Bronchial epithelial cell (primary cell): ENCODE results near the gene CHST11. TPM values are rescaled to one million over a fixed set of nuclear protein-coding genes. Genes with fewer than 3 reads are reported as not detected.

Source experiments
- DNase-seq: peaks from one replicate; pipeline ENCODE4 v3.0.0-alpha.2; 2010; ENCODE audit warnings: low read depth
- FAIRE-seq: peaks from 2 replicates; lab custom pipeline; 2011; peaks lifted over from hg19 to GRCh38; lab: Jason Lieb, UNC
- H3K27me3 ChIP-seq: 2 replicates; pipeline ENCODE4 v1.5.1; 2011; ENCODE audit warnings: low read length; ENCODE audit not compliant: control insufficient read depth, insufficient read depth
- H3K36me3 ChIP-seq: 2 replicates; pipeline ENCODE4 v1.5.1; 2011; ENCODE audit warnings: low read length; ENCODE audit not compliant: control insufficient read depth, insufficient read depth
- H3K4me3 ChIP-seq: 2 replicates; pipeline ENCODE4 v1.5.1; 2011; ENCODE audit warnings: mild to moderate bottlenecking, low read depth, low read length, control low read depth
- total RNA-seq: library from RNA; depleted of rRNA; stranded (reverse); fragments of >200 nt; gene quantifications from 2 replicates; pipeline ENCODE4 v1.2.1, GENCODE V29; 2014
- TF ChIP-seq, protein P1 (sequence below): IDR thresholded peaks from 2 replicates; pipeline ENCODE4 v1.5.1; 2011; ENCODE audit warnings: mild to moderate bottlenecking, moderate library complexity, low read length, control low read depth, inconsistent platforms; ENCODE audit not compliant: insufficient read depth, severe bottlenecking

Gene CHST11
- total RNA-seq, 1 donor from 2014 or later, result 7.9 TPM

DNA sequence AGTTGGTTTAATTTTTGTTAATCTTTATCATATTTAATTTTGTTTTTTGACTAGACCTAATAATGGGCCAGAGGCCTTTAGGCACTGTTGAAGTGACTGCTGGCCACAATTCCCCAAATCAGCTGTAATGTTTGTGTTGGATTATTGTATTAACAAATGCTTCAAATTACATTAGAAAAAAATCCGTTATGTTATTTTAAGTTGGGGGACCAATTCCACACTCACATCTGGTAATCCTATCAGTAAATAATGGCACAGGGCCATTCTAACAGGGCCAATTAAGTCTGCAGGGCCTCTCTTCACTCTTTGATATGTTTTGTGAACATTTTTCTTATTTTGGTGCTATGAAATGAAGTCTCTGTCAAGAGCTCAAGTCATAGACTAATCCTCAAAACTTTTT, 39.6 kb downstream of the CHST11 start:
- no peaks in the 10 kb centered on the region for H3K27me3 ChIP-seq
- no peak for DNase-seq
- TF ChIP-seq, protein P1, sequence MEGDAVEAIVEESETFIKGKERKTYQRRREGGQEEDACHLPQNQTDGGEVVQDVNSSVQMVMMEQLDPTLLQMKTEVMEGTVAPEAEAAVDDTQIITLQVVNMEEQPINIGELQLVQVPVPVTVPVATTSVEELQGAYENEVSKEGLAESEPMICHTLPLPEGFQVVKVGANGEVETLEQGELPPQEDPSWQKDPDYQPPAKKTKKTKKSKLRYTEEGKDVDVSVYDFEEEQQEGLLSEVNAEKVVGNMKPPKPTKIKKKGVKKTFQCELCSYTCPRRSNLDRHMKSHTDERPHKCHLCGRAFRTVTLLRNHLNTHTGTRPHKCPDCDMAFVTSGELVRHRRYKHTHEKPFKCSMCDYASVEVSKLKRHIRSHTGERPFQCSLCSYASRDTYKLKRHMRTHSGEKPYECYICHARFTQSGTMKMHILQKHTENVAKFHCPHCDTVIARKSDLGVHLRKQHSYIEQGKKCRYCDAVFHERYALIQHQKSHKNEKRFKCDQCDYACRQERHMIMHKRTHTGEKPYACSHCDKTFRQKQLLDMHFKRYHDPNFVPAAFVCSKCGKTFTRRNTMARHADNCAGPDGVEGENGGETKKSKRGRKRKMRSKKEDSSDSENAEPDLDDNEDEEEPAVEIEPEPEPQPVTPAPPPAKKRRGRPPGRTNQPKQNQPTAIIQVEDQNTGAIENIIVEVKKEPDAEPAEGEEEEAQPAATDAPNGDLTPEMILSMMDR, result no peak
- H3K4me3 ChIP-seq, result no peak overlapping the region
- no peaks in the 10 kb centered on the region for H3K36me3 ChIP-seq
- no peak for FAIRE-seq

- no peak for DNase-seq
- FAIRE-seq, result no peak
- Histone ChIP-seq H3K27me3 (no peaks in the 10 kb centered on the region), H3K4me3 (no peak overlapping the region), H3K36me3 (no peaks in the 10 kb centered on the region)
- TF ChIP-seq, protein P1, result no peak
These were observed 41.6 kb downstream of the CHST11 start for GRCh38 chr12:104498211-104498801.

GRCh38 chr12:104499668-104500332, 43.1 kb downstream of the CHST11 start:
- no peaks in the 10 kb centered on the region for H3K27me3 ChIP-seq
- DNase-seq (no peak), FAIRE-seq (no peak)
- no peak overlapping the region for H3K4me3 ChIP-seq
- TF ChIP-seq, protein P1, result no peak
- no peaks in the 10 kb centered on the region for H3K36me3 ChIP-seq

DNA sequence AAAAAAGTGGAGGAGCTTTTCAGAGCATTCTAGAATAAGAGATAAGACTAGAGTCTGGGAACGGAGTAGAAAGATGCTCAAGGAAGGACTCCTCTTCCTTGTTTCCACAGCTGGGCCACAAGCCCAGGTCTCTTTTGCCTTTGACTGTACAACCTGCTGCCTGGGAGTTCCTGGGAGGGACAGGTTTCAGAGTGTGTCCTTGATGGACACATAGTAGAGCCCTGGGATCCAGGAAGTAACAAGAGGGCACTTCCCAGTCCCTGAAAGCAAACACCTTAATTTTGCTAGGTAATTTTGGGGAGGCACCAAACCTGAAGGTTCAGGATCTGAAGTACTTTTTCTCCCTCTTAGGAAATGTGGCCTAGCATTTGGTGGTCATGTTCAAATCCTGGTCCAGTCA, 44.4 kb downstream of the CHST11 start:
- no peaks in the 10 kb centered on the region for H3K36me3 ChIP-seq
- no peak for FAIRE-seq
- H3K4me3 ChIP-seq, result no peak overlapping the region
- TF ChIP-seq, protein P1, result no peak
- no peak for DNase-seq
- no peaks in the 10 kb centered on the region for H3K27me3 ChIP-seq

DNA sequence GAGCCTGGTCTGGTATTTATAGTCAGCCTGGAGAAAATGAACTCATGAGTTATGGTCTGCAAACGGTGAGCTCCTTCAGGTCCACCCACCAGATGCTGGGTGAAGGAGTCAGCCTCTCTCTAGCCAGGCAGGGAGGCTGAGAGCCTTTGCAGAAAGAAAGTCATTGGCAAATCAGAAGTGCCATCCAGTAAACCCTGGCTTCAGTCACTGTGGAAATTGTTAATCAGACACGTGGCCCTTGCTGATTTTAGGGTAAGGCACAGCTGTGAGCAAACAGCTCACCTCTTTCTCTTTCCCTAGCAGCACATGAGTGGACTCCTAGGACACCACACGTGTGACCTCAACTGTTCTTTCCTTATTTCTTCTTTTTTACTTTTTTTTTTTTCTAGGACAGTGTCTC, 44.9 kb downstream of the CHST11 start:
- DNase-seq, result no peak
- no peak for FAIRE-seq
- Histone ChIP-seq H3K27me3 (no peaks in the 10 kb centered on the region), H3K36me3 (no peaks in the 10 kb centered on the region), H3K4me3 (no peak overlapping the region)
- TF ChIP-seq, protein P1, result no peak

- no peak overlapping the region for H3K4me3 ChIP-seq
- DNase-seq (no peak), FAIRE-seq (no peak)
- TF ChIP-seq, protein P1, result no peak
- H3K36me3 ChIP-seq, result no peaks in the 10 kb centered on the region
- H3K27me3 ChIP-seq, result no peaks in the 10 kb centered on the region
These were observed 45.5 kb downstream of the CHST11 start for GRCh38 chr12:104502217-104502616.
